GM13976 (cell line): ENCODE results near the gene SMURF2.

Source experiments
- DNase-seq: peaks from one replicate; pipeline ENCODE4 v3.0.0; 2012; ENCODE audit warnings: low spot score
- CTCF ChIP-seq: IDR thresholded peaks from 2 replicates; pipeline ENCODE4 v1.5.1; 2012; ENCODE audit warnings: borderline replicate concordance, mild to moderate bottlenecking; ENCODE audit not compliant: insufficient read depth; ENCODE audit errors: extremely low read depth, missing control alignments, control extremely low read depth
- in situ Hi-C: fragments of 300-500 bp; cut with MboI; formaldehyde crosslinking; loops from one replicate; pipeline ENCODE4 v1.12.0; 2022; ENCODE audit warnings: low sequenced_read_pairs, mixed read lengths, inconsistent platforms; ENCODE audit not compliant: unreplicated experiment

Gene SMURF2

GRCh38 chr17:64502021-64502420, 160.1 kb downstream of the SMURF2 start:
- TF ChIP-seq CTCF, result no peak
- in situ Hi-C loops, result no loop called here
- no peak for DNase-seq

- no peak for DNase-seq
- in situ Hi-C loops, result no loop called here
- TF ChIP-seq CTCF, result no peak
Measured at GRCh38 chr17:64500862-64501765, 161.0 kb downstream of the SMURF2 start.

- TF ChIP-seq CTCF, result no peak
- DNase-seq, result no peak
- in situ Hi-C loops, result no loop called here
Measured at GRCh38 chr17:64500487-64500859, 161.6 kb downstream of the SMURF2 start.

- DNase-seq, result no peak
- in situ Hi-C loops, result no loop called here
- TF ChIP-seq CTCF, result no peak
Measured at GRCh38 chr17:64499805-64500486, 162.2 kb downstream of the SMURF2 start.

- no peak for TF ChIP-seq CTCF
- in situ Hi-C loops, result no loop called here
- no peak for DNase-seq
Measured at GRCh38 chr17:64498308-64499203, 163.6 kb downstream of the SMURF2 start.

- no peak for DNase-seq
- TF ChIP-seq CTCF, result no peak
- in situ Hi-C loops, result no loop called here
Measured at GRCh38 chr17:64497565-64498035, 164.5 kb downstream of the SMURF2 start.
